ENCODE results near the gene TMIGD3.
A peak's percentile ranks its signal among the peaks of the same experiment; 100 is the strongest.
"Not testable (repeated sequence)": the region's sequence is repeated elsewhere in the genome, so short reads cannot be mapped to it uniquely, and the experiment has no call there.

The TMIGD3 gene

DNA sequence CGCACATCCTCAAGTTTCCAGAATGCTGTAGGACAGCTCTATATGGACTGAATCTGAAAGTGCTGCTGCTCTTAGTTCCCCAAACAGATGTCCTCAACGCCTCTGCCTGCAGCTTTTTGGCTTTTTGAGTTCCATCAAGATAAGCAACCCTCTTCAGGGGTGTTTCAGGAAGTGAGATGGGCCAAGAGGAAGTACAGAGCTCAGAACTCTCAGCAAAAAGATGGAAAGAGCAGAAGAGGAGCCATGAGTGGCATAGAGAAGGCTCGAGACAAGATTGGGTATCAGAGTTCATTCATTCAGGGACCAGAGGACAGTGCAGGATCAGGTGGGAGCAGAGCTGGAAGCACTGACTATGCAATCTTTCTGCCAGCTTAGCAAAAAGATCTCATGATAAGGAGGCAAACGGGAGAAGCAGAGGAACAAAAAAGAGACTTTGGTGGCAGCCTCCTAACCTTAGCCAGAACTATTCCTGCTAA lies at the start of gene TMIGD3, which contains the start of gene ADORA3:
TSS of gene TMIGD3 (minus strand) at position 49 of the 476 bp plus-strand sequence. CDS start 279 bp downstream, outside the sequence.
TSS of gene ADORA3 (minus strand) at position 49 of the 476 bp plus-strand sequence. CDS start 279 bp downstream, outside the sequence.
- DNase-seq = no peak

GRCh38 chr1:111553196-111553595 lies 49.8 kb upstream of the TMIGD3 start:
- no peak for DNase-seq

DNA sequence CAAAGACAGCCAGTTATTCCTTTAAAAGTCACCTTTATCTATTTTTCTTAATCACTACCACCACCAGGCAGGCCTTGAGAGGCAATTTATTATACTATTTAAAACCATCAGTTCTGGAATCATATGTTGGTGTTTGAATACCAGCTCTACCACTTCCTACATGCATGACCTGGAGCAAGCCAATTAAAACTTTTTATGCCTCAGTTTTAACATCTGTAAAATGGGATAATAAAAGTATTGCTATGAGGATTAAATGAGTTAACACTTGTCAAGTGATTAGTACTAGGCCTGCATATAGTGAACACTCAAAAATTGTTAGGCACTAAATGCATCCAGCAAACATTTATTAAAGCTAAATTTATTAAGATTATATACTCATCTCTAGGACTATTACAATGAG lies 49.2 kb upstream of the TMIGD3 start:
- no peak for DNase-seq

GRCh38 chr1:111551623-111552411 lies 48.4 kb upstream of the TMIGD3 start:
- DNase-seq = no peak

GRCh38 chr1:111547786-111548185 lies 44.4 kb upstream of the TMIGD3 start:
- not testable (repeated sequence) for DNase-seq

DNA sequence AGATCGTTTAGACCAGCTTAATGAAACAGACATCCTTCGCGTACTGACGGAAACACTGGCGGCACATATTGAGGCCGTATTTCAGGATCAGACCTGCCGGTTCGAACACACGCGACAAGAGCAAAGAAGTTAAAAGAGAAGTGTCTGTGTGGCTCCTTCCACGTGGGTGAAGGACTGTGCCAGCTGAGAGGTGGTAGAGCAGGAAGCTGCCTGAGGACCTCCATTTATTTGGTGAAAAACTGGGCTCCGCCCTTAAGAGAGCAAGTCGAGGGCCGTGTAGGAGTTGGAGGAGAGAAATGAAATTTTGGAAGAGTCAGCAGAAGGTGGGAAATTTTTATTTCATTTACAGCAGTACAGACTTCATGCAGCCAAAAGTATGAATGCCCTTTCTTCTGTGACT lies 38.8 kb upstream of the TMIGD3 start:
- no peak for DNase-seq

DNA sequence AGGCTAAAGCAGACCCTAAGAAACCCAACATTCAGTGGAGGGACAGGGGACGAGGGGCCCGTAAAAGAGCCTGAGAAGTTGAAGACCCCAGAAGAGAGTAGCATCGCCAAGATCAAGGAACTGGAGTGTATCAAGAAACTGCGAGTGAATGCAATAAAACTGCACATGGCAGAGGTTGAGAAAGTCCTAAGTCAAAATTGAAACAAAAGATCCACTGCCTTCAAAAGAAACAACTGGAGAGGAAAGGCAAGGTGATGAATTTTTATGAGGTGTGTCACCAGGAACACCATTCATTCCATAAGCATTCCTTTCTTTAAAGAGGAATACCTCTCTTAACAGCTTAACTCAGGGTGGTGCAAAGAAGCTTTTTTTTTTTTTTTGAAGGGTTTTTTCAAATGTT lies 38.3 kb upstream of the TMIGD3 start:
- no peak for DNase-seq

DNA sequence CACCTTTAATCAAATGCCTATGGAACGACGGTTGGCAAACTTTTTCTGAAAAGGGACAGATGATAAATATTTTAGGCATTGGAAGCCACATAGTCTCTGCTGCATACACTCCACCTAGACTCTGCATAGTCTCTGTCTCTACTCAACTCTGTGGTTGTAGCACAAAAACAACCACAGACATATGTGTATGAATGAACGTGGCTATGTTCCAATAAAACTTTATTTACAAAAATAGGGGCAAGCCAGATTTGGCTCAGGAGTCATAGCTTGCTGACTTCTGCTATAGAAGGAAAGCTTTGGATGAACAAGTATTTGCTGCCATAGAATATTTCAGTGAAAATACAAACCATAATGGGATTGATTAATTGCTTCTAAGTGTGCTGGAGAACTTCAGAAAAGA lies 37.5 kb upstream of the TMIGD3 start:
- DNase-seq = no peak

DNA sequence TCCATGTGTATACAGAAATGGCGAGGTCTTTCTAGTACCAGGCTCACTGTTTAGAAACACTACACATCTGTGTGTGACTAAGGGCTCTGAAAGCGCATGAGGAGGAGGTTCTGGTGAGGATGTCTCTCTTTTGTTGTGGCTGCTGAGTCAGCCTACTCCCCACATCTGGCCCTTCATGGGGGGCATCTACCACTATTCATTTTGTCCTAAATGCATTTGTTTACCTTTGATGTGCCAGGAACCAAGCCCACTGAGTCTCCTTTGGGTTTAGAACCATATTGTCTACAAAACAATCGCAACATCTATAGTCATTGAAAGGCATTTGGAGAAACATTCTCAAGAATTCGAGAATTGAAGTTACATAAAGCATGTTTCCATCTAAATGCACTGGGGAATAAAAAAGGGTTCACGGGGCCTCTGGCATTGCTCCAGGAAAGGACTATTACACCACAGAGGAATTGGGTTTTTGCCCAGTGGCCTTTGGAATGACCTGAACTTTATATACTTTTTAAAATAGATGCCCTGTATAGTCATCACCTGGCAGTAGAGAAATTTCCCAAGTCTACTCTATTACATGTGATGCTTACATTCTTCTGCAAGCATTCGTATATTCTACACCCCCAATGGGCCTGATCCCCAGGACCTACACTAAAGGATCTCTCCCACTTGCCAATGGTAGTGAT lies 35.1 kb upstream of the TMIGD3 start:
- no peak for DNase-seq

GRCh38 chr1:111535256-111536191 lies 32.1 kb upstream of the TMIGD3 start:
- no peak for DNase-seq

DNA sequence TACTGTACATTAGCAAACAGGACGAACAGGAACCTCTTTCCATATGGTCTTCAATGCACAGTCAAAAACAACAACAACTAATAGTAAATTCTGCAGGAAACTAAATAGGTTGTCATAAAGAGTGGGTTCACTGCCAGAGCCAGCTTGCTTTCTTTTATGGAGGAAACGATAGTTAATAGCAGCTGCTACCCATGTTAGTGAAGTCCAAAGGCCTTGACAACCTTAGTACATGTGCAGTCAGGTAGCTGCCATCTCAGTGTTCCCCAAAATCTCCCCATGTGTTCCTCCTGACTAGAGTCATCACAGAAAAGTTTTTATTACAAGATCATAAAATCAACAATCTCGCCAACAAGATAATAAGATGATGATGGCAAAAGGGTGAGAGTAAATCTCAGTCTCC lies 16.6 kb upstream of the TMIGD3 start:
- no peak for DNase-seq

- peak; percentile 27 for DNase-seq
These were observed 14.2 kb upstream of the TMIGD3 start for GRCh38 chr1:111517469-111518225.

- DNase-seq = no peak
These were observed 12.6 kb upstream of the TMIGD3 start for GRCh38 chr1:111516005-111516535.

- peak; percentile 46 for DNase-seq
These were observed 12.0 kb upstream of the TMIGD3 start for GRCh38 chr1:111515291-111516004.

DNA sequence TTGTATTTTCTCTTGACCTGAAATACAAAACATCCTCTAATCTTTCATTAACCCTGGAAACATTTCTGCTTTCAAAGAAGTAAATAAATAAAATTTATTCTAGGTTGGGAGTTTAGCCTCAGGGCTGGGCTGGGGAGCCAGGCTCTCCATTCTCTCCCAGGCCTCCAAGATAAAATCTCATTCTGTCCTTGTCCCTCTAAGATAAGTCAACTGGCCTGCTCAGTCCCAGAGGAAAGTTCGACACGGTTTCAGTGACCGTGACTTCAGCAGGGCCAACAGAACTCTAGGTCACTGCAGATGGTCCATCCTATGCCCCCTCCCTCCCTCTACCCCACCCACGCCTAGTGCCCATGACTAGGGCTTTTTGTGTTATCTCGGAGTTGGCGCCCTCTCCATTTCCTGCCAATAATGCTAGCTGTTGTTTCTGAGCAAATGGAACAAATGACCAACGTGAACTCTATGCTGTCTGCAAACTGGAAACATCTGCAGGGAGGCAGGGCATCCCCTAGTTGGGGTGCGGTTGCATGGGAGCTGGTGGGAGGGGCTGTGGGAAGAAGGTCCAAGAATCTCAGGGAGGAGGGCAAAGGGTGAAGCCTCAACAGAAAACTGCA lies 10.1 kb upstream of the TMIGD3 start:
- DNase-seq = no peak

GRCh38 chr1:111512931-111513330 lies 9.5 kb upstream of the TMIGD3 start:
- no peak for DNase-seq

GRCh38 chr1:111512132-111512889 lies 8.9 kb upstream of the TMIGD3 start:
- no peak for DNase-seq

DNA sequence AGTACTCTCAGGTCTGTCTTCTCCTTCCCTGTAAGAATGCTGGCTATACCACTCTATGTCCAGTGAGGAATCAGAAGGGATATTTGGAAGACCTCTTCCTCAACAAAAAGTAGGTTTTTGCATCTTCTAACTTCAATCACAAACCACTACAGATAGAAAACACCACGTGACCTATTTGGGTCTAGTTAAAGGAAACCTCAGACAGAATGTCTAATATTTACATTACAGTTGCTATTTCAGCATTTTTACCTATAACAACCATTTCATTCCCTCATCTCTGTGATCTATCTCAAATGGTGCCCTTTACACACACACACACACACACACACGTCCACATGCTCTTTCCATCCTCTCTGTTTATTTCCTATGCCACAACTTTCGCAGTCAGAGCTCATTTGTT lies 7.9 kb upstream of the TMIGD3 start:
- no peak for DNase-seq

DNA sequence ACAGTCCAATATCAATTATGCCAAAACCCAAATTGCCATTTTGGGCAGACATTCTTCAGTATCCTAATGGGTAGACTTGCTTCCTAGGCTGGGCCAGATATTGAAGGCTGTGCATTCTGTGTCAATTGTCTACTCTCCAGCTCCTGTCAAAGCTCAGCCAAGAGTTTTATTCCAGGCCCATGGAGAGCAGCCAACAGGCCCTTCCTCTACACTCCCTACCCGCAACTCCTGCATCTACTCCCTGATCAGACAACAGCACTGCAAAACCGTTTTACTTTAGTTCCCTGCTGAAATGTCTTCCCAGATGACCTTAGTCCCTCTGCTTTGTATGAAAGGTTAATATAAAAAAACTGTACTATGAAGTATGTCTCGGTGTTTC lies 6.6 kb upstream of the TMIGD3 start:
- no peak for DNase-seq
